Endothelial cell of umbilical vein (primary cell): Measurements from ENCODE around the gene RBM17. TPM values are rescaled to one million over a fixed set of nuclear protein-coding genes. Genes with fewer than 3 reads are reported as not detected.

Experiments
- BruUV-seq: library from RNA; stranded (reverse); fragments of 400-500 nt; replicated peaks from 2 replicates; lab custom pipeline; 2021; lab: Mats Ljungman, UMichigan
- CTCF ChIA-PET: fragments of 300-600, 350-600 bp; sonication (Branson Sonifier 250); formaldehyde crosslinking; loops from one replicate; lab custom pipeline; 2021; ENCODE audit warnings: antibody characterized with exemption, inconsistent platforms; lab: Charles Lee
- POLR2A ChIA-PET: fragments of 300-600, 350-600 bp; sonication (Branson Sonifier 250); formaldehyde crosslinking; loops from one replicate; lab custom pipeline; 2021; ENCODE audit warnings: antibody characterized with exemption, inconsistent platforms; lab: Charles Lee
- DNase-seq: peaks from one replicate; pipeline ENCODE4 v3.0.0-alpha.2; 2011; ENCODE audit warnings: low read depth, low spot score
- FAIRE-seq: peaks from 2 replicates; lab custom pipeline; 2011; peaks lifted over from hg19 to GRCh38; lab: Jason Lieb, UNC
- H2AFZ ChIP-seq: 2 replicates; pipeline ENCODE4 v1.6.0; 2012; ENCODE audit warnings: low read depth, low read length, control low read depth, inconsistent platforms
- H3K27ac ChIP-seq: 2 replicates; pipeline ENCODE4 v1.5.1; 2011; ENCODE audit warnings: low read depth, mild to moderate bottlenecking, control low read depth, low read length, moderate library complexity; ENCODE audit not compliant: insufficient read depth
- H3K27me3 ChIP-seq, 2 experiments: 2 replicates each; pipeline versions ENCODE4 v1.6.0 to v1.6.1; 2011; ENCODE audit warnings: low read length in 2 of 2, mixed read lengths in 1 of 2; ENCODE audit not compliant: control insufficient read depth in 2 of 2, insufficient read depth in 2 of 2
- H3K36me3 ChIP-seq, 2 experiments: 2 replicates in 1 of 2; 3 replicates in 1 of 2; pipeline ENCODE4 v1.5.1; 2011; ENCODE audit warnings: low read length in 2 of 2, mild to moderate bottlenecking in 1 of 2, moderate library complexity in 1 of 2; ENCODE audit not compliant: control insufficient read depth in 2 of 2, insufficient read depth in 2 of 2; ENCODE audit errors: extremely low read depth in 1 of 2
- H3K4me1 ChIP-seq: 3 replicates; pipeline ENCODE4 v1.5.1; 2011; ENCODE audit warnings: mild to moderate bottlenecking, low read length; ENCODE audit not compliant: control insufficient read depth, insufficient read depth; ENCODE audit errors: extremely low read depth
- H3K4me2 ChIP-seq: 2 replicates; pipeline ENCODE4 v1.6.1; 2011; ENCODE audit warnings: low read length, control low read depth, mixed read lengths; ENCODE audit not compliant: insufficient read depth
- H3K4me3 ChIP-seq, 3 experiments: fragments of 200-600 bp in 1 of 3; sonication (generic), shearing (Covaris generic) in 1 of 3; replicated peaks in 1 of 3; 2 replicates each; pipeline ENCODE4 v1.5.1; 2011 to 2016; ENCODE audit warnings: control low read depth in 3 of 3, low read length in 3 of 3, mild to moderate bottlenecking in 2 of 3, inconsistent platforms in 1 of 3, low read depth in 1 of 3, moderate library complexity in 1 of 3; ENCODE audit not compliant: insufficient read depth in 1 of 3
- H3K79me2 ChIP-seq: 2 replicates; pipeline ENCODE4 v1.6.0; 2012; ENCODE audit warnings: low read length, inconsistent platforms; ENCODE audit not compliant: control insufficient read depth, insufficient read depth
- H3K9ac ChIP-seq: replicated peaks from 2 replicates; pipeline ENCODE3; 2011; ENCODE audit warnings: low read length, control low read depth; ENCODE audit not compliant: insufficient read depth; ENCODE audit errors: extremely low read depth
- H3K9me1 ChIP-seq: replicated peaks from 3 replicates; pipeline ENCODE4 v1.6.0; 2011; ENCODE audit warnings: mild to moderate bottlenecking, low read length; ENCODE audit not compliant: control insufficient read depth, insufficient read depth; ENCODE audit errors: extremely low read depth
- H3K9me3 ChIP-seq: replicated peaks from 2 replicates; pipeline ENCODE4 v1.5.1; 2012; ENCODE audit warnings: low read length, inconsistent platforms; ENCODE audit not compliant: control insufficient read depth, insufficient read depth
- H4K20me1 ChIP-seq: replicated peaks from 2 replicates; pipeline ENCODE3; 2011; ENCODE audit warnings: mild to moderate bottlenecking, low read length; ENCODE audit not compliant: control insufficient read depth, insufficient read depth; ENCODE audit errors: extremely low read depth
- CTCF ChIP-seq, 2 donors: IDR thresholded peaks; 1 replicate in 1 of 2; 2 replicates in 1 of 2; pipeline ENCODE4 v1.5.1; 2011; ENCODE audit warnings: low read length in 2 of 2, mild to moderate bottlenecking in 2 of 2, moderate library complexity in 2 of 2, control low read depth in 1 of 2, inconsistent platforms in 1 of 2, low read depth in 1 of 2; ENCODE audit not compliant: insufficient read depth in 1 of 2; ENCODE audit errors: extremely low read depth in 1 of 2
- EZH2 ChIP-seq: IDR thresholded peaks from 2 replicates; pipeline ENCODE4 v1.6.1; 2012; ENCODE audit warnings: borderline replicate concordance, low read depth, mild to moderate bottlenecking, moderate library complexity, low read length, inconsistent platforms; ENCODE audit not compliant: severe bottlenecking
- FOS ChIP-seq: IDR thresholded peaks from 2 replicates; pipeline ENCODE4 v1.6.1; 2011; ENCODE audit warnings: mild to moderate bottlenecking, low read length, moderate library complexity, borderline replicate concordance; ENCODE audit not compliant: insufficient read depth
- GATA2 ChIP-seq: IDR thresholded peaks from 2 replicates; pipeline ENCODE4 v1.7.0; 2011; ENCODE audit warnings: low read depth, mild to moderate bottlenecking, moderate library complexity, mixed read lengths, low read length; ENCODE audit not compliant: insufficient read length, insufficient read depth
- JUN ChIP-seq: IDR thresholded peaks from 2 replicates; pipeline ENCODE4 v1.6.1; 2011; ENCODE audit warnings: borderline replicate concordance, low read depth; ENCODE audit not compliant: insufficient read length, insufficient read depth
- MAX ChIP-seq: IDR thresholded peaks from 2 replicates; pipeline ENCODE4 v1.6.1; 2011; ENCODE audit not compliant: insufficient read depth, insufficient read length
- MYC ChIP-seq: IDR thresholded peaks from one replicate; pipeline ENCODE4 v1.6.1; 2011; ENCODE audit warnings: mild to moderate bottlenecking, low read depth, low read length
- POLR2A ChIP-seq: IDR thresholded peaks from 2 replicates; pipeline ENCODE4 v1.6.1; 2012; ENCODE audit warnings: low read depth, mild to moderate bottlenecking, control low read depth, low read length
- POLR2AphosphoS5 ChIP-seq: IDR thresholded peaks from 2 replicates; pipeline ENCODE4 v1.6.1; 2012; ENCODE audit warnings: low read depth, mild to moderate bottlenecking, control low read depth, low read length, moderate library complexity; ENCODE audit not compliant: insufficient read depth
- dilution Hi-C: fragments of 300-500 bp; cut with MboI; formaldehyde crosslinking; loops from one replicate; pipeline ENCODE4 v1.15.0; 2019; ENCODE audit warnings: low sequenced_read_pairs; ENCODE audit not compliant: extremely low pct_ligation_motif_present
- intact Hi-C: fragments of 100-400 bp; cut with micrococcal nuclease; formaldehyde crosslinking; loops from one replicate; pipeline ENCODE4 v1.10.0; 2022
- polyA plus RNA-seq, 4 experiments: library from polyadenylated mRNA; depleted of rRNA in 3 of 4; stranded (reverse) in 3 of 4; unstranded in 1 of 4; fragments of >200 nt; gene quantifications; 2 replicates each; pipeline versions ENCODE4 v1.2.1 to v1.2.3, GENCODE V29; 2011 to 2012; ENCODE audit warnings: missing spikeins in 1 of 4
- total RNA-seq: library from RNA; stranded (reverse); gene quantifications from 2 replicates; pipeline ENCODE4 v1.2.3, GENCODE V29; 2021

Gene RBM17
- total and polyA plus RNA-seq, 2 donors (not counting 3 experiments of a cell fraction or from before 2014, with no cell fraction given), result 23.1 to 148 TPM

GRCh38 chr10:6095810-6096570 is 7.2 kb downstream of the RBM17 start:
- no peak overlapping the region for H3K4me2 ChIP-seq
- no peak overlapping the region for H3K27ac ChIP-seq
- TF ChIP-seq CTCF (IDR thresholded peaks at IDR 0.05; ENCODE audit: extremely low read depth in 1 of 2, insufficient read depth in 1 of 2, low read depth in 1 of 2, low read length in 2 of 2) (no peak), MYC (no peak), MAX (no peak), FOS (no peak), JUN (no peak), POLR2AphosphoS5 (no peak), EZH2 (no peak), GATA2 (no peak), POLR2A (no peak)
- H3K9me3 ChIP-seq, result no peaks in the 10 kb centered on the region
- no peak overlapping the region for H2AFZ ChIP-seq
- H3K4me3 ChIP-seq, result no peak overlapping the region
- intact Hi-C loops, result no loop called here
- ChIA-PET POLR2A (no interaction called here), CTCF (interaction anchor here (1.1 to 1.3 kb wide), 3 partner anchors 10 to 306 kb away, joined by 3 to 5 read pairs (median 3); no protein-coding TSS in a partner anchor)
- H4K20me1 ChIP-seq, result peaks cover 3% of the 10 kb centered on the region
- no peaks in the 10 kb centered on the region for H3K27me3 ChIP-seq
- H3K36me3 ChIP-seq, result peaks cover 2 to 7% of the 10 kb centered on the region in 2 experiments
- BruUV-seq, result no TSS peak
- peaks cover 89% of the 10 kb centered on the region for H3K79me2 ChIP-seq
- H3K9me1 ChIP-seq, result no peaks in the 10 kb centered on the region
- peaks cover 15% of the 10 kb centered on the region for H3K4me1 ChIP-seq
- no peak for DNase-seq
- no peak for FAIRE-seq
- no peak overlapping the region for H3K9ac ChIP-seq
- dilution Hi-C loops, result loop anchor here (25.0 kb wide), 1 partner anchor 134 kb away; no protein-coding TSS in a partner anchor
